Neural progenitor cell (in vitro differentiated cells): ENCODE measurements around the gene UBE2G2.

Experiments used
- EZH2 ChIP-seq: fragments of 200-600 bp; sonication (generic); IDR thresholded peaks from 2 replicates; pipeline ENCODE4 v1.6.1; 2017; ENCODE audit warnings: antibody characterized with exemption, mild to moderate bottlenecking, moderate library complexity
- TF ChIP-seq, protein P1 (sequence below): fragments of 200-600 bp; sonication (generic); IDR thresholded peaks from 2 replicates; pipeline ENCODE4 v1.5.1; 2017; ENCODE audit warnings: antibody characterized with exemption, mild to moderate bottlenecking

DNA sequence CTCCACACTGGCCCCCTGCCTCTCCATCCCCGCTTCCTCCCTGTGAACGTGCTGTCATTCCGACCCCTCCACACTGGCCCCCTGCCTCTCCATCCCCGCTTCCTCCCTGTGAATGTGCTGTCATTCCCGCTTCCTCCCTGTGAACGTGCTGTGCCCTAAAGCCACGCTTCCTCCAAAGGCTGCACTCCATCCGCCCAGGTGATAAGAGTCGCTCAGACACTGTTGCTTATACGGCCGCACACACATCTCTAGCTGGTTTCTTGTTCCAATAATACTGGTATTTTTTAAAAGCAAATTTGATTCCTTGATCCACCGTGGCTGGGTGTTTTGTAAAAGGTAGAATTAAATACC, 51.0 kb downstream of the UBE2G2 start:
- TF ChIP-seq, protein P1, sequence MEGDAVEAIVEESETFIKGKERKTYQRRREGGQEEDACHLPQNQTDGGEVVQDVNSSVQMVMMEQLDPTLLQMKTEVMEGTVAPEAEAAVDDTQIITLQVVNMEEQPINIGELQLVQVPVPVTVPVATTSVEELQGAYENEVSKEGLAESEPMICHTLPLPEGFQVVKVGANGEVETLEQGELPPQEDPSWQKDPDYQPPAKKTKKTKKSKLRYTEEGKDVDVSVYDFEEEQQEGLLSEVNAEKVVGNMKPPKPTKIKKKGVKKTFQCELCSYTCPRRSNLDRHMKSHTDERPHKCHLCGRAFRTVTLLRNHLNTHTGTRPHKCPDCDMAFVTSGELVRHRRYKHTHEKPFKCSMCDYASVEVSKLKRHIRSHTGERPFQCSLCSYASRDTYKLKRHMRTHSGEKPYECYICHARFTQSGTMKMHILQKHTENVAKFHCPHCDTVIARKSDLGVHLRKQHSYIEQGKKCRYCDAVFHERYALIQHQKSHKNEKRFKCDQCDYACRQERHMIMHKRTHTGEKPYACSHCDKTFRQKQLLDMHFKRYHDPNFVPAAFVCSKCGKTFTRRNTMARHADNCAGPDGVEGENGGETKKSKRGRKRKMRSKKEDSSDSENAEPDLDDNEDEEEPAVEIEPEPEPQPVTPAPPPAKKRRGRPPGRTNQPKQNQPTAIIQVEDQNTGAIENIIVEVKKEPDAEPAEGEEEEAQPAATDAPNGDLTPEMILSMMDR = no peak
- TF ChIP-seq EZH2 = no peak
